T-helper 2 cell treated with Interferon-gamma antibody and Interleukin-4, amounts not matched to agents 5 μg/mL and 100 μg/mL, for 36 hours (primary cell): ENCODE data around the gene LMX1B.
"Not testable (repeated sequence)": the region's sequence is repeated elsewhere in the genome, so short reads cannot be mapped to it uniquely, and the experiment has no call there.

Source experiments
- DNase-seq: peaks from one replicate; pipeline ENCODE4 v3.0.0; 2021; ENCODE audit warnings: low spot score
- H3K27ac Mint-ChIP-seq: one replicate; pipeline ENCODE4 v1.8.0; 2021; ENCODE audit warnings: mild to moderate bottlenecking, mixed read lengths
- H3K27me3 Mint-ChIP-seq: one replicate; pipeline ENCODE4 v1.8.0; 2021; ENCODE audit warnings: low read depth, mixed read lengths
- H3K36me3 Mint-ChIP-seq: one replicate; pipeline ENCODE4 v1.8.0; 2021; ENCODE audit warnings: low read depth, mixed read lengths
- H3K4me1 Mint-ChIP-seq: one replicate; pipeline ENCODE4 v1.8.0; 2021; ENCODE audit warnings: low read depth, mixed read lengths
- H3K4me3 Mint-ChIP-seq: one replicate; pipeline ENCODE4 v1.8.0; 2022; ENCODE audit warnings: mild to moderate bottlenecking, moderate library complexity, mixed read lengths
- H3K9me3 Mint-ChIP-seq: one replicate; pipeline ENCODE4 v1.8.0; 2021; ENCODE audit warnings: mixed read lengths

The LMX1B gene

GRCh38 chr9:126704892-126705766 lies 91.4 kb downstream of the LMX1B start:
- peak; percentile 77 for DNase-seq
- Mint-ChIP-seq H3K27me3 (peaks cover 22% of the 10 kb centered on the region), H3K9me3 (no peaks in the 10 kb centered on the region), H3K4me1 (peaks cover 15% of the 10 kb centered on the region), H3K27ac (no peak overlapping the region), H3K4me3 (peak overlapping the region; percentile 73), H3K36me3 (no peaks in the 10 kb centered on the region)

DNA sequence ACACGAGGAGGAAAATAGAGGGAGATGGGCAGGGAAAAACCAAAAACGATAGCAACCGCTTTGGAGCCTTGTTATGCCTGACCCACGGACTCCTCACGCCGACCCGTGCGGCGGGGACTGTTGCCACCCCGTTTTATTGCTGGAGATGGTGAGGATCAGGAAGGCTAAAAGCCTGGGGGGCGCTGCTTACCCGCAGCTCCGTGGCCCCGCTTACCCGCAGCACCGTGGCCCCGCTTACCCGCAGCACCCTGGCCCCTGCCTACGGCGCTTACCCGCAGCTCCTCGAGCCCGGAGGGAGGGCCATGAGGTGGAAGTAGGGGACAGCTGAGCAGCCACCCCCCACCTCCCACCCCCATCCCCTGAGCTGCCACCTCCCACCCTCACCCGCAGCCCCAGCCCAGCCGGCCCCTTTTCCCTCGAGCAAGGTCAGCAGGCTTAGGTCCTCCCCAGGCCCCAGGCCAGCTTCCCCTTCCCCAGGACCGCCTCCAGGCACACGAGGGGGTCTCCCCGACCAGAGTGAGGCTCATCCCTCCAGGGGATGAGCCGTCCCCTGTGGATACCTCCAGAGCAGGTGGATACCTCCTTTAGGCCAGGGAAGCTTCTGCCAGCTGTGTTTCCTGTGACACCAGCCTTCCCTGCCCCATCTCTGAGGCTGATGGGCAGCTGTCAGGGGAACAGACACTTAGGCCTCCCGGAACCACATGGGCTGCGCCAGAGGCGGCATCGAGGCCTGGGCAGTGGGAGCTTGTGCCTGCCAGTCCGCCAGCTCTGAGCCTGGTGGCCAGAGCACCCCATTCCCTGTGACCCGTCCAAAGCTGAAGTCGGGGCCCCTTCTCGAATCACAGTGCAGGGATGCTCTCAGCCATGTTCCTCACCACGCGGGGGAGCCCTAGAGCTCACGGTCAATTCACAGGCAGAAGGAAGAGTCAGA lies 92.3 kb downstream of the LMX1B start:
- H3K36me3 Mint-ChIP-seq = no peaks in the 10 kb centered on the region
- H3K4me1 Mint-ChIP-seq = peaks cover 15% of the 10 kb centered on the region
- H3K27ac Mint-ChIP-seq = no peak overlapping the region
- H3K4me3 Mint-ChIP-seq = peak overlapping the region; percentile 73
- no peaks in the 10 kb centered on the region for H3K9me3 Mint-ChIP-seq
- peak; percentile 69 for DNase-seq
- peaks cover 25% of the 10 kb centered on the region for H3K27me3 Mint-ChIP-seq

DNA sequence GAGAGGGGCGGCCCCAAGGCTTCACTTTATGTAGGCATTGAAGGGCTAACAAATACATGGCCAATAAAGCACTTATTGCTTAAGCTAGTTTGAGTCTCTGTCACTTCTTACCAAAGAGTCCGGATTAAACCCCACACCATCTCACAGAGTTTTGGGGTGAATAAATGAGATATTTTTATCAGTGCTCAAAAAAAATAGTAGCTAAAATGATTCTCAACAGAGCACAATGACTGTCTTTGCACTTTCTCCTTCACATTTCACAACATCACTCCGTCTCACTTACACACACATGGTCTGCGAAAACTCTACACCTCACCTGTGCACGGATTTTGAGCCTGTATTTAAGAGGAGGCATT lies 92.9 kb downstream of the LMX1B start:
- H3K36me3 Mint-ChIP-seq = no peaks in the 10 kb centered on the region
- peaks cover 26% of the 10 kb centered on the region for H3K27me3 Mint-ChIP-seq
- no peak overlapping the region for H3K4me3 Mint-ChIP-seq
- H3K4me1 Mint-ChIP-seq = peaks cover 15% of the 10 kb centered on the region
- H3K9me3 Mint-ChIP-seq = no peaks in the 10 kb centered on the region
- DNase-seq = no peak
- no peak overlapping the region for H3K27ac Mint-ChIP-seq

DNA sequence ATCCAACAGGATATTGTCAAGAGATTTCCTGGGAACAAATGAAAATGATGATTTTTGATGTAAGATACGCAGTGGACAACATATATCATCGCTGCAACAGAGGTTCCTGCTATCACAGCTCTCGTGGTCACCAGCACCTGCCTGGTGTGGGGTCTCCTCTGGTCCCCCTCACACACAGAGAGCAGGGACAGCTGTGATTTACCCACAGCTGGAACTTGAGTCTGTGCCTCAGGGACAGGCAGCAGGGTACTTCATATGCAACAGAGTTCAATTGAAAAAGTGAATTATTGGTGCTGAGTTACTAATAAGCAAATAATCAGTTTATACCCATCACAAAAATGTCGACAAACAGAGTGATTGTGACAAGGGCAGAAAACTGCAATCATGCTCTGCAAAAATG lies 93.4 kb downstream of the LMX1B start:
- Mint-ChIP-seq H3K27me3 (peaks cover 30% of the 10 kb centered on the region), H3K4me1 (peaks cover 15% of the 10 kb centered on the region), H3K36me3 (no peaks in the 10 kb centered on the region), H3K9me3 (no peaks in the 10 kb centered on the region), H3K4me3 (no peak overlapping the region), H3K27ac (no peak overlapping the region)
- no peak for DNase-seq

DNA sequence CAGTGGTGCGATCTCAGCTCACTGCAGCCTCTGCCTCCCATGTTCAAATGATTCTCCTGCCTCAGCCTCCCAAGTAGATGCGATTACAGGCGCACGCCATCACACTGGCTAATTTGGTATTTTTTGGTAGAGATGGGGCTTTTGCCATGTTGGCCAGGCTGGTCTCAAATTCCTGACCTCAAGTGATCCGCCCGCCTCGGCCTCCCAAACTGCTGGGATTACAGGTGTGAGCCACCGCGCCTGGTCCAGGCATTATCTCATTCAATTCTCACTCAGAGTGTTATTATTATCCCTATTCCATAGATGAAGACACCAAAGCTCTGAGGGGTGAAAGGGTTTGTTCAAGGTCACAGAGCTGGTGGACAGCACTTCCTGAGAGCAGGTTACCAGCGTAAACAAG lies 94.0 kb downstream of the LMX1B start:
- H3K27ac Mint-ChIP-seq, H3K4me3 Mint-ChIP-seq, H3K9me3 Mint-ChIP-seq, H3K36me3 Mint-ChIP-seq, DNase-seq: not testable (repeated sequence)
- peaks cover 15% of the 10 kb centered on the region for H3K4me1 Mint-ChIP-seq
- H3K27me3 Mint-ChIP-seq = peaks cover 31% of the 10 kb centered on the region

- no peak overlapping the region for H3K27ac Mint-ChIP-seq
- H3K36me3 Mint-ChIP-seq = no peaks in the 10 kb centered on the region
- H3K4me1 Mint-ChIP-seq = peaks cover 15% of the 10 kb centered on the region
These were observed 94.5 kb downstream of the LMX1B start for GRCh38 chr9:126708178-126708577.

GRCh38 chr9:126709241-126709640 lies 95.5 kb downstream of the LMX1B start:
- Mint-ChIP-seq H3K36me3 (no peaks in the 10 kb centered on the region), H3K27me3 (peaks cover 31% of the 10 kb centered on the region), H3K4me1 (peaks cover 14% of the 10 kb centered on the region), H3K27ac (no peak overlapping the region), H3K4me3 (no peak overlapping the region), H3K9me3 (no peaks in the 10 kb centered on the region)
- no peak for DNase-seq

More at GRCh38 chr9:126708178-126708577, 94.5 kb downstream of the LMX1B start:
- Mint-ChIP-seq H3K9me3 (no peaks in the 10 kb centered on the region), H3K4me3 (no peak overlapping the region), H3K27me3 (peaks cover 30% of the 10 kb centered on the region)
- no peak for DNase-seq

DNA sequence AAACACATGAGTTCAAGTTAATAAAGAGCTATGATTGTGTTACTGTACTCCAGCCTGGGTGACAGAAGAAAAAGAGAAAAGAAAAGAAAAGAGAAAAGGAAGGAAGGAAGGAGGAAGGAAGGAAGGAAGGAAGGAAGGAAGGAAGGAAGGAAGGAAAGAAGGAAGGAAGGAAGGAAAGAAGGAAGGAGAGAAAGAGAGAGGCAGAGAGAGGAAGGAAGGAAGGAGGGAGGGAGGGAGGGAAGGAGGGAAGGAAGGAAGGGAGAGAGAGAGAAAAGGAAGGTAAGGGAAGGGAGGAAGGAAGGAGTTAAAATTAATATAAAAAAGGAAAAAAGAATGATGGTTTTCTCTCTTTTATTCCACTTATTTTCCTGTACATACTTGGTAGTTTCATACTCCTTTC lies 101.7 kb downstream of the LMX1B start:
- H3K9me3 Mint-ChIP-seq = no peaks in the 10 kb centered on the region
- no peaks in the 10 kb centered on the region for H3K36me3 Mint-ChIP-seq
- H3K27me3 Mint-ChIP-seq = peaks cover 39% of the 10 kb centered on the region
- peaks cover 13% of the 10 kb centered on the region for H3K4me1 Mint-ChIP-seq
- H3K27ac Mint-ChIP-seq = no peak overlapping the region
- DNase-seq = no peak
- H3K4me3 Mint-ChIP-seq = no peak overlapping the region

DNA sequence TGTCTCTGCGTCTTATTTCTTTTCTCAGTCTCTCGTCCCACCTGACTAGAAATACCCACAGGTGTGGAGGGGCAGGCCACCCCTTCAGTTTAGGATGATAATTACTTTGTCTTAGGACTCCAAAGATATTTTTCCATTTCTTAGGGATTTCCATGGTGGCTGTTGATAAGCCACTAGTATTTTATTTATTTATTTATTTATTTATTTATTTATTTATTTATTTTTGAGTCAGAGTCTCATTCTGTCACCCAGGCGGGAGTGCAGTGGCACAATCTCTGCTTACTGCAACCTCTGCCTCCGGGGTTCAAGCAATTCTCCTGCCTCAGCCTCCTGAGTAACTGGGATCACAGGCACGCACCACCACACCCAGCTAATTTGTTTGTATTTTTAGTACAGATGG lies 103.7 kb downstream of the LMX1B start:
- not testable (repeated sequence) for H3K27ac Mint-ChIP-seq, H3K9me3 Mint-ChIP-seq, DNase-seq, H3K4me3 Mint-ChIP-seq, H3K36me3 Mint-ChIP-seq
- H3K27me3 Mint-ChIP-seq = peaks cover 31% of the 10 kb centered on the region
- H3K4me1 Mint-ChIP-seq = peaks cover 31% of the 10 kb centered on the region

- peak; percentile 81 for DNase-seq
- Mint-ChIP-seq H3K36me3 (no peaks in the 10 kb centered on the region), H3K27ac (peak overlapping the region; percentile 90), H3K4me3 (peak overlapping the region; percentile 75), H3K27me3 (peaks cover 27% of the 10 kb centered on the region), H3K9me3 (no peaks in the 10 kb centered on the region), H3K4me1 (peaks cover 38% of the 10 kb centered on the region)
These were observed 105.9 kb downstream of the LMX1B start for GRCh38 chr9:126719618-126720031.

DNA sequence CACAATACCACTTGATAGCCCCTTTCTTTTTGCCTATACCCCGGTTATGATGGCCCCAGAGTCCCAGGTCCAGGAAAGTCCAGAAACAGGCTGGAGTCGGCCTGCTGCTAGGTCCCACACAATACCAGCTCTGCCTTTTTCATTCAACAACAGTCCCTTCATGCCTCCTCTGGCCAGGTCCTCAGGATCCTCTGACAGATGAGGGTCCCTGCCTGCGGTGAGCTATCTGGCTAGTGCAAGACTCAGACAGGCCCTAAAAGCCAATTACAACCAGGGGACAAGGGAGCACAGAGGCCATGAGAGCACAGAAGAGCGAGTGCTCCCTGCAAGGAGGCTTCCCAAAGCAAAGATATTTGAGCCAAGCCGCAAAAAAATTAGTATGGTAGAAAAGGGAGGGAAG lies 106.3 kb downstream of the LMX1B start:
- H3K4me1 Mint-ChIP-seq = peaks cover 38% of the 10 kb centered on the region
- no peaks in the 10 kb centered on the region for H3K9me3 Mint-ChIP-seq
- DNase-seq = no peak
- H3K4me3 Mint-ChIP-seq = peak overlapping the region; percentile 75
- peaks cover 24% of the 10 kb centered on the region for H3K27me3 Mint-ChIP-seq
- H3K36me3 Mint-ChIP-seq = no peaks in the 10 kb centered on the region
- H3K27ac Mint-ChIP-seq = peak overlapping the region; percentile 90

GRCh38 chr9:126720661-126721563 lies 107.2 kb downstream of the LMX1B start:
- Mint-ChIP-seq H3K36me3 (no peaks in the 10 kb centered on the region), H3K27ac (peak overlapping the region; percentile 63), H3K27me3 (peaks cover 23% of the 10 kb centered on the region), H3K4me1 (peaks cover 38% of the 10 kb centered on the region), H3K9me3 (no peaks in the 10 kb centered on the region), H3K4me3 (peak overlapping the region; percentile 22)
- DNase-seq = peak; percentile 5

DNA sequence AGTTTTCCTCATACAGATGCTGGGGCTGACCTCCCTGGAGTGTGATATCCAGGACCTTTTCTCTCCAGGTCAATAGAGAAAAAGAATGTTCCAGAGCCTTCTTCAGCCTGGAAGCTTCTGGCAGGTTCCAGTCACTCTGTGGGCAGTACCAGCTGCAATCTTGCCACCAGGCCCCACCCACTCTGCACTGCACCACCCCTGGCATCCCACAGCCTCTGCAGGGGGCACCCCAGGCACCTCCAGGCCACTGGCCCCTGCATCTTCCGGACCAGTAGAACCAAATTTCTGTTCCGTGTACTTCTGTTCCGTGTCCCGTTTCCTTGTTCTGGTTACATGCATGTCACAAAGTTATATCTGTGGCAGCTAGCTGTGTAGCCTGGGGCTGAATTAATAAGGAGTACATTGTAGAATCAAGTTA lies 107.8 kb downstream of the LMX1B start:
- peak overlapping the region; percentile 81 for H3K4me3 Mint-ChIP-seq
- no peaks in the 10 kb centered on the region for H3K36me3 Mint-ChIP-seq
- H3K4me1 Mint-ChIP-seq = peaks cover 38% of the 10 kb centered on the region
- no peak for DNase-seq
- H3K27me3 Mint-ChIP-seq = peaks cover 22% of the 10 kb centered on the region
- peak overlapping the region; percentile 85 for H3K27ac Mint-ChIP-seq
- no peaks in the 10 kb centered on the region for H3K9me3 Mint-ChIP-seq
